ENCODE measurements around the gene GJD4. TPM values are rescaled to one million over a fixed set of nuclear protein-coding genes. Genes with fewer than 3 reads are reported as not detected.

Gene GJD4
- total and polyA plus RNA-seq, 10 of the 15 experiments (the other 5 are each of a cell fraction or from before 2014, with no cell fraction given) = not detected

- TF ChIP-seq YY1 (IDR thresholded peaks at IDR 0.05; ENCODE audit: low read depth, low read length) = no peak
- TF ChIP-seq ZZZ3 (IDR thresholded peaks at IDR 0.05; ENCODE audit: control insufficient read depth, insufficient read length, low read depth) = no peak
- TF ChIP-seq, protein P1, sequence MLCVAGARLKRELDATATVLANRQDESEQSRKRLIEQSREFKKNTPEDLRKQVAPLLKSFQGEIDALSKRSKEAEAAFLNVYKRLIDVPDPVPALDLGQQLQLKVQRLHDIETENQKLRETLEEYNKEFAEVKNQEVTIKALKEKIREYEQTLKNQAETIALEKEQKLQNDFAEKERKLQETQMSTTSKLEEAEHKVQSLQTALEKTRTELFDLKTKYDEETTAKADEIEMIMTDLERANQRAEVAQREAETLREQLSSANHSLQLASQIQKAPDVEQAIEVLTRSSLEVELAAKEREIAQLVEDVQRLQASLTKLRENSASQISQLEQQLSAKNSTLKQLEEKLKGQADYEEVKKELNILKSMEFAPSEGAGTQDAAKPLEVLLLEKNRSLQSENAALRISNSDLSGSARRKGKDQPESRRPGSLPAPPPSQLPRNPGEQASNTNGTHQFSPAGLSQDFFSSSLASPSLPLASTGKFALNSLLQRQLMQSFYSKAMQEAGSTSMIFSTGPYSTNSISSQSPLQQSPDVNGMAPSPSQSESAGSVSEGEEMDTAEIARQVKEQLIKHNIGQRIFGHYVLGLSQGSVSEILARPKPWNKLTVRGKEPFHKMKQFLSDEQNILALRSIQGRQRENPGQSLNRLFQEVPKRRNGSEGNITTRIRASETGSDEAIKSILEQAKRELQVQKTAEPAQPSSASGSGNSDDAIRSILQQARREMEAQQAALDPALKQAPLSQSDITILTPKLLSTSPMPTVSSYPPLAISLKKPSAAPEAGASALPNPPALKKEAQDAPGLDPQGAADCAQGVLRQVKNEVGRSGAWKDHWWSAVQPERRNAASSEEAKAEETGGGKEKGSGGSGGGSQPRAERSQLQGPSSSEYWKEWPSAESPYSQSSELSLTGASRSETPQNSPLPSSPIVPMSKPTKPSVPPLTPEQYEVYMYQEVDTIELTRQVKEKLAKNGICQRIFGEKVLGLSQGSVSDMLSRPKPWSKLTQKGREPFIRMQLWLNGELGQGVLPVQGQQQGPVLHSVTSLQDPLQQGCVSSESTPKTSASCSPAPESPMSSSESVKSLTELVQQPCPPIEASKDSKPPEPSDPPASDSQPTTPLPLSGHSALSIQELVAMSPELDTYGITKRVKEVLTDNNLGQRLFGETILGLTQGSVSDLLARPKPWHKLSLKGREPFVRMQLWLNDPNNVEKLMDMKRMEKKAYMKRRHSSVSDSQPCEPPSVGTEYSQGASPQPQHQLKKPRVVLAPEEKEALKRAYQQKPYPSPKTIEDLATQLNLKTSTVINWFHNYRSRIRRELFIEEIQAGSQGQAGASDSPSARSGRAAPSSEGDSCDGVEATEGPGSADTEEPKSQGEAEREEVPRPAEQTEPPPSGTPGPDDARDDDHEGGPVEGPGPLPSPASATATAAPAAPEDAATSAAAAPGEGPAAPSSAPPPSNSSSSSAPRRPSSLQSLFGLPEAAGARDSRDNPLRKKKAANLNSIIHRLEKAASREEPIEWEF (IDR thresholded peaks at IDR 0.05; ENCODE audit: insufficient replicate concordance, low read depth, low read length) = no peak
- TF ChIP-seq ZBED1 (IDR thresholded peaks at IDR 0.05; ENCODE audit: borderline replicate concordance) = no peak
- TF ChIP-seq, protein P2, sequence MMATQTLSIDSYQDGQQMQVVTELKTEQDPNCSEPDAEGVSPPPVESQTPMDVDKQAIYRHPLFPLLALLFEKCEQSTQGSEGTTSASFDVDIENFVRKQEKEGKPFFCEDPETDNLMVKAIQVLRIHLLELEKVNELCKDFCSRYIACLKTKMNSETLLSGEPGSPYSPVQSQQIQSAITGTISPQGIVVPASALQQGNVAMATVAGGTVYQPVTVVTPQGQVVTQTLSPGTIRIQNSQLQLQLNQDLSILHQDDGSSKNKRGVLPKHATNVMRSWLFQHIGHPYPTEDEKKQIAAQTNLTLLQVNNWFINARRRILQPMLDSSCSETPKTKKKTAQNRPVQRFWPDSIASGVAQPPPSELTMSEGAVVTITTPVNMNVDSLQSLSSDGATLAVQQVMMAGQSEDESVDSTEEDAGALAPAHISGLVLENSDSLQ (IDR thresholded peaks at IDR 0.05) = no peak
Measured at GRCh38 chr10:35574924-35575352, 30.2 kb upstream of the GJD4 start (continued).

- in situ Hi-C loops (cut with MboI) (no loop called here), intact Hi-C loops (cut with micrococcal nuclease; ENCODE audit: unreplicated experiment) (no loop called here)
- Histone ChIP-seq H3K27ac (ENCODE audit: control insufficient read depth, insufficient read depth) (no peak overlapping the region), H4K20me1 (ENCODE audit: control insufficient read depth, insufficient read depth) (no peaks in the 10 kb centered on the region), H3K36me3 (ENCODE audit: control insufficient read depth in 2 of 2, insufficient read depth in 2 of 2, low read length in 1 of 2) (peaks cover 0 to under 1% of the 10 kb centered on the region in 2 experiments; a peak in 1 of 4 replicates), H3K27me3 (replicated peaks in 1 of 2; ENCODE audit: control insufficient read depth in 2 of 2, insufficient read depth in 2 of 2, low read length in 1 of 2) (no peaks in the 10 kb centered on the region), H3K4me1 (ENCODE audit: control insufficient read depth, insufficient read depth, low read length) (no peaks in the 10 kb centered on the region), H3K9me3 (replicated peaks; ENCODE audit: control insufficient read depth, insufficient read depth, low read length) (no peaks in the 10 kb centered on the region), H3K9ac (ENCODE audit: control insufficient read depth, insufficient read depth, low read length) (no peak overlapping the region), H2AFZ (ENCODE audit: control insufficient read depth, low read depth, low read length) (no peak overlapping the region), H3K4me3 (no peak overlapping the region), H3K79me2 (ENCODE audit: control insufficient read depth, insufficient read depth, low read length) (no peaks in the 10 kb centered on the region), H3K4me2 (ENCODE audit: control insufficient read depth, insufficient read depth) (no peak overlapping the region)
- CTCF ChIA-PET = interaction anchor here (6.5 kb wide), 1 partner anchor 12 kb away, joined by 35 read pairs; no protein-coding TSS in a partner anchor
- ATAC-seq (no peak), FAIRE-seq (no peak), DNase-seq (ENCODE audit: low read depth, low spot score) (no peak)
- SMC1A ChIA-PET (ENCODE audit: uncharacterized antibody, unreplicated experiment) = no interaction called here
- POLR2A ChIA-PET = no interaction called here
- TSS peak; percentile 31 for BruUV-seq (replicated peaks)
- 96% methylated on average over 9 of the region's 9 CpGs for WGBS (ENCODE audit: insufficient coverage, insufficient replicate concordance, low lambda C conversion rate, missing lambda C conversion rate)
- RAD21 ChIA-PET (ENCODE audit: unreplicated experiment) = no interaction called here
- TF ChIP-seq RB1 (IDR thresholded peaks at IDR 0.05; ENCODE audit: borderline replicate concordance) (no peak), SIN3A (IDR thresholded peaks at IDR 0.05; ENCODE audit: low read depth, low read length) (no peak), IRF4 (IDR thresholded peaks at IDR 0.05; ENCODE audit: low read depth, low read length) (no peak), ZNF384 (IDR thresholded peaks at IDR 0.05; ENCODE audit: borderline replicate concordance, low read depth, low read length) (no peak), SMAD5 (IDR thresholded peaks at IDR 0.05; ENCODE audit: low read depth) (no peak), NFYB (IDR thresholded peaks at IDR 0.05; ENCODE audit: insufficient read depth, low read depth, low read length) (no peak), CREB1 (IDR thresholded peaks at IDR 0.05; ENCODE audit: low read depth) (no peak), NRF1 (conservative IDR thresholded peaks at IDR 0.05; ENCODE audit: low read depth, low read length) (no peak), BHLHE40 (IDR thresholded peaks at IDR 0.05; ENCODE audit: borderline replicate concordance in 1 of 2, low read depth in 2 of 2, low read length in 1 of 2) (no peak), SUZ12 (IDR thresholded peaks at IDR 0.05; ENCODE audit: unreplicated experiment) (no peak), ETV6 (conservative IDR thresholded peaks at IDR 0.05 in 1 of 2, IDR thresholded peaks at IDR 0.05 in 1 of 2; ENCODE audit: borderline replicate concordance in 1 of 2, low read depth in 1 of 2) (no peak), PAX5 (IDR thresholded peaks at IDR 0.05; ENCODE audit: borderline replicate concordance, low read depth, low read length) (no peak)
- TF ChIP-seq, protein P2 (IDR thresholded peaks at IDR 0.05) = no peak
Measured at GRCh38 chr10:35575640-35576039, 29.5 kb upstream of the GJD4 start.
